ENCODE measurements around the gene LMF1. TPM values are rescaled to one million over a fixed set of nuclear protein-coding genes. Genes with fewer than 3 reads are reported as not detected.

The LMF1 gene
- total RNA-seq, 1 experiment from 2014 or later, result 25.9 TPM

Other genes starting within 250 kb of the LMF1 start
- gene ANTKMT, start 249.8 kb downstream of the LMF1 start, total RNA-seq (2014; rRNA removed; shearing (Covaris generic)), result 45.5 and 47.6 TPM in 2 replicates
- 20.0 and 26.4 TPM in 2 replicates for gene CCDC78, start 244.5 kb downstream of the LMF1 start, total RNA-seq (2014; rRNA removed; shearing (Covaris generic))
- gene HAGHL, start 243.9 kb downstream of the LMF1 start, total RNA-seq (2014; rRNA removed; shearing (Covaris generic)), result 42.3 and 43.1 TPM in 2 replicates
- 29.6 and 49.4 TPM in 2 replicates for gene CIAO3, start 230.0 kb downstream of the LMF1 start, total RNA-seq (2014; rRNA removed; shearing (Covaris generic))
- 0.14 and 1.8 TPM in 2 replicates for gene MSLN, start 210.2 kb downstream of the LMF1 start, total RNA-seq (2014; rRNA removed; shearing (Covaris generic))
- 69.3 and 95.5 TPM in 2 replicates for gene RPUSD1, start 182.6 kb downstream of the LMF1 start, total RNA-seq (2014; rRNA removed; shearing (Covaris generic))
- gene CHTF18, start 182.4 kb downstream of the LMF1 start, total RNA-seq (2014; rRNA removed; shearing (Covaris generic)), result 60.2 and 61.4 TPM in 2 replicates
- 0.17 TPM in 1 of 2 replicates, not detected in the other for gene GNG13, start 170.2 kb downstream of the LMF1 start, total RNA-seq (2014; rRNA removed; shearing (Covaris generic))
- gene SOX8, start 10.8 kb upstream of the LMF1 start, total RNA-seq (2014; rRNA removed; shearing (Covaris generic)), result 72.7 and 82.6 TPM in 2 replicates
- gene SSTR5, start 101.8 kb upstream of the LMF1 start, total RNA-seq (2014; rRNA removed; shearing (Covaris generic)), result not detected in 2 replicates
- gene C1QTNF8, start 125.3 kb upstream of the LMF1 start, total RNA-seq (2014; rRNA removed; shearing (Covaris generic)), result 1.5 and 2.6 TPM in 2 replicates
- gene CACNA1H, start 182.1 kb upstream of the LMF1 start, total RNA-seq (2014; rRNA removed; shearing (Covaris generic)), result 14.8 and 21.8 TPM in 2 replicates

All from G401 (cell line).